Astrocyte (in vitro differentiated cells and primary cell): ENCODE measurements around the gene RAB37. TPM values are rescaled to one million over a fixed set of nuclear protein-coding genes. Genes with fewer than 3 reads are reported as not detected.

Experiments
- DNase-seq: peaks from one replicate; pipeline ENCODE4 v3.0.0-alpha.2; 2010; ENCODE audit warnings: low read depth
- FAIRE-seq: peaks from 2 replicates; lab custom pipeline; 2011; peaks lifted over from hg19 to GRCh38; lab: Jason Lieb, UNC
- H2AFZ ChIP-seq: 2 replicates; pipeline ENCODE4 v1.6.0; 2012; ENCODE audit warnings: low read depth, low read length, inconsistent platforms
- H3K27ac ChIP-seq: 2 replicates; pipeline ENCODE4 v1.5.1; 2011; ENCODE audit warnings: low read depth, low read length, inconsistent platforms
- H3K27me3 ChIP-seq: 2 replicates; pipeline ENCODE4 v1.6.0; 2011; ENCODE audit warnings: low read length, inconsistent platforms; ENCODE audit not compliant: insufficient read depth
- H3K36me3 ChIP-seq: 2 replicates; pipeline ENCODE4 v1.5.1; 2011; ENCODE audit warnings: low read length, inconsistent platforms; ENCODE audit not compliant: insufficient read depth
- H3K4me1 ChIP-seq: 2 replicates; pipeline ENCODE4 v1.5.1; 2011; ENCODE audit warnings: low read length, inconsistent platforms; ENCODE audit not compliant: insufficient read depth
- H3K4me2 ChIP-seq: 2 replicates; pipeline ENCODE4 v1.6.0; 2012; ENCODE audit warnings: low read length, inconsistent platforms
- H3K4me3 ChIP-seq: 2 replicates; pipeline ENCODE4 v1.5.1; 2011; ENCODE audit warnings: low read depth, mild to moderate bottlenecking, low read length, inconsistent platforms; ENCODE audit not compliant: insufficient read depth
- H3K79me2 ChIP-seq: 2 replicates; pipeline ENCODE4 v1.6.0; 2012; ENCODE audit warnings: mild to moderate bottlenecking, low read length, inconsistent platforms; ENCODE audit not compliant: insufficient read depth
- H3K9ac ChIP-seq: 2 replicates; pipeline ENCODE4 v1.6.0; 2012; ENCODE audit warnings: mild to moderate bottlenecking, low read length, inconsistent platforms
- H3K9me3 ChIP-seq: 2 replicates; pipeline ENCODE4 v1.5.1; 2012; ENCODE audit warnings: low read depth, mild to moderate bottlenecking, low read length, inconsistent platforms; ENCODE audit not compliant: insufficient read depth
- H4K20me1 ChIP-seq: 2 replicates; pipeline ENCODE4 v1.6.0; 2012; ENCODE audit warnings: low read length, inconsistent platforms; ENCODE audit not compliant: insufficient read depth
- H3K27ac Mint-ChIP-seq: one replicate; pipeline ENCODE4 v1.8.0; 2021; ENCODE audit warnings: mild to moderate bottlenecking, mixed read lengths; ENCODE audit not compliant: unreplicated experiment
- H3K27me3 Mint-ChIP-seq: one replicate; pipeline ENCODE4 v1.8.0; 2021; ENCODE audit warnings: low read depth, mixed read lengths; ENCODE audit not compliant: unreplicated experiment
- H3K36me3 Mint-ChIP-seq: one replicate; pipeline ENCODE4 v1.8.0; 2021; ENCODE audit warnings: low read depth, mixed read lengths; ENCODE audit not compliant: unreplicated experiment
- H3K4me1 Mint-ChIP-seq: one replicate; pipeline ENCODE4 v1.8.0; 2021; ENCODE audit warnings: low read depth, mixed read lengths; ENCODE audit not compliant: unreplicated experiment
- H3K4me3 Mint-ChIP-seq: one replicate; pipeline ENCODE4 v1.8.0; 2021; ENCODE audit warnings: mild to moderate bottlenecking, moderate library complexity, mixed read lengths; ENCODE audit not compliant: unreplicated experiment
- H3K9me3 Mint-ChIP-seq: one replicate; pipeline ENCODE4 v1.8.0; 2021; ENCODE audit warnings: mild to moderate bottlenecking, mixed read lengths; ENCODE audit not compliant: unreplicated experiment
- EZH2 ChIP-seq: IDR thresholded peaks from 2 replicates; pipeline ENCODE4 v1.6.1; 2012; ENCODE audit warnings: mild to moderate bottlenecking, low read length, inconsistent platforms; ENCODE audit not compliant: insufficient read depth
- total RNA-seq: library from RNA; stranded (reverse); gene quantifications from 2 replicates; pipeline ENCODE4 v1.2.1, GENCODE V29; 2021
- TF ChIP-seq, protein P1 (sequence below): IDR thresholded peaks from 2 replicates; pipeline ENCODE4 v1.5.1; 2011; ENCODE audit warnings: low read depth, mild to moderate bottlenecking, inconsistent platforms, low read length, moderate library complexity; ENCODE audit not compliant: insufficient read depth

Gene RAB37
- total RNA-seq, 1 donor from 2014 or later = 0.77 TPM

DNA sequence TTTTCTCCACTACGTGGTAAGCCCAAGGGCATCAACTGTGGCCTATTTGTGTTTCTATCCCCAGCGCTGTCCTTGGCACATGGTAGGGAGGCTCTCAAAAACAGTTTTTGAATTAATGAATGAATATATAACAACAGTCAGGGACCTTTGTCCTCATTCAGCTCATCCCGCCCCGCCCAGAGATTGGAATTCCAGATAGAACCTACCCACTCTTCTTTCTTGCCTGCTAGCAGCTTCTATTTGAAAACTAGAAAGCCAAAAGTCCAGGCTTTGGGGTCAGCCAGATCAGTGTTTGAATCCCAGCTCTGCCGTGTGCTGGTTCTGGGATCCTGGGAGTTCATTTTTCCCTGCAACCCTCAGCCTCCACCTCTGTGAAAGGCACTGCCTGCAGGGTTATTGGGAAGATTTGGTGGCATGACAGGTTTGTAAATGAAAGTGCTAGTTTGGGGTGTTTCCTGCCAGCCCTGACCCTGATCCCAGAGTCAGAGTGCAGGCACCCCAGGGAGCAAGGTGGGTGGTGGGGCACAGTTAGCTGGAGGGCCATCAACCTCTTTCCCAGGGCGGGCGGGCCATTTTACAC, 15.9 kb downstream of the RAB37 start:
- H3K79me2 ChIP-seq = peaks cover 35% of the 10 kb centered on the region
- no peak overlapping the region for H3K4me2 ChIP-seq
- H2AFZ ChIP-seq = no peak overlapping the region
- peaks cover 12% of the 10 kb centered on the region for H3K4me1 ChIP-seq
- Mint-ChIP-seq H3K36me3 (peaks cover 5% of the 10 kb centered on the region), H3K27me3 (no peaks in the 10 kb centered on the region), H3K9me3 (no peaks in the 10 kb centered on the region), H3K4me1 (peaks cover 13% of the 10 kb centered on the region), H3K4me3 (no peak overlapping the region), H3K27ac (no peak overlapping the region)
- no peak overlapping the region for H3K4me3 ChIP-seq
- H3K27ac ChIP-seq = no peak overlapping the region
- no peaks in the 10 kb centered on the region for H3K9me3 ChIP-seq
- peaks cover 47% of the 10 kb centered on the region for H4K20me1 ChIP-seq
- TF ChIP-seq EZH2 = no peak
- TF ChIP-seq, protein P1, sequence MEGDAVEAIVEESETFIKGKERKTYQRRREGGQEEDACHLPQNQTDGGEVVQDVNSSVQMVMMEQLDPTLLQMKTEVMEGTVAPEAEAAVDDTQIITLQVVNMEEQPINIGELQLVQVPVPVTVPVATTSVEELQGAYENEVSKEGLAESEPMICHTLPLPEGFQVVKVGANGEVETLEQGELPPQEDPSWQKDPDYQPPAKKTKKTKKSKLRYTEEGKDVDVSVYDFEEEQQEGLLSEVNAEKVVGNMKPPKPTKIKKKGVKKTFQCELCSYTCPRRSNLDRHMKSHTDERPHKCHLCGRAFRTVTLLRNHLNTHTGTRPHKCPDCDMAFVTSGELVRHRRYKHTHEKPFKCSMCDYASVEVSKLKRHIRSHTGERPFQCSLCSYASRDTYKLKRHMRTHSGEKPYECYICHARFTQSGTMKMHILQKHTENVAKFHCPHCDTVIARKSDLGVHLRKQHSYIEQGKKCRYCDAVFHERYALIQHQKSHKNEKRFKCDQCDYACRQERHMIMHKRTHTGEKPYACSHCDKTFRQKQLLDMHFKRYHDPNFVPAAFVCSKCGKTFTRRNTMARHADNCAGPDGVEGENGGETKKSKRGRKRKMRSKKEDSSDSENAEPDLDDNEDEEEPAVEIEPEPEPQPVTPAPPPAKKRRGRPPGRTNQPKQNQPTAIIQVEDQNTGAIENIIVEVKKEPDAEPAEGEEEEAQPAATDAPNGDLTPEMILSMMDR = no peak
- DNase-seq = no peak
- no peaks in the 10 kb centered on the region for H3K27me3 ChIP-seq
- H3K9ac ChIP-seq = no peak overlapping the region
- no peak for FAIRE-seq
- H3K36me3 ChIP-seq = no peaks in the 10 kb centered on the region

DNA sequence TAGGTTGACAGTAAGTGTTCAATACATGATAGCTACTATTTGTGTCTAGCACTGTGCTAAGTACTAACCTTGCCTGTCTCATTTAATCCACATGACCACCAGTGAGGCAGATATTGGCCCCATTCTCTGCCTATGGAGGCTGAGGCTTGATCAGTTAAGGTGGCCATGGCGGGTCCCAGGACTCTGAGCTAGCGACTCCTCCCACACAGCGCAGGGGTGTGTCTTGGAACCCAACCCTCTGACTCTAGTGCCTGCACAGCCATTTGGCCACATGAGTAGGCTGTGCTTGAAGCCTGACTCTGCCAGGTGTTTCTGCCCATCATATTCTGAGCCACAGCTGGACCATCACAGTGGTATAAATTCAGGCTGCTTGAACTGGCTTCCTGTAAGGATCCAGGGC, 17.8 kb downstream of the RAB37 start:
- H2AFZ ChIP-seq = no peak overlapping the region
- DNase-seq (no peak), FAIRE-seq (no peak)
- peaks cover 33% of the 10 kb centered on the region for H3K79me2 ChIP-seq
- TF ChIP-seq, protein P1 = no peak
- no peak for TF ChIP-seq EZH2
- H3K27me3 ChIP-seq = no peaks in the 10 kb centered on the region
- H3K4me3 Mint-ChIP-seq = no peak overlapping the region
- peaks cover 24% of the 10 kb centered on the region for H3K4me1 Mint-ChIP-seq
- H3K4me3 ChIP-seq = no peak overlapping the region
- no peaks in the 10 kb centered on the region for H3K27me3 Mint-ChIP-seq
- H3K9me3 ChIP-seq = no peaks in the 10 kb centered on the region
- no peak overlapping the region for H3K9ac ChIP-seq
- no peak overlapping the region for H3K4me2 ChIP-seq
- peaks cover 5% of the 10 kb centered on the region for H3K36me3 Mint-ChIP-seq
- no peaks in the 10 kb centered on the region for H3K9me3 Mint-ChIP-seq
- no peak overlapping the region for H3K27ac Mint-ChIP-seq
- H3K36me3 ChIP-seq = no peaks in the 10 kb centered on the region
- H3K27ac ChIP-seq = no peak overlapping the region
- H4K20me1 ChIP-seq = peaks cover 53% of the 10 kb centered on the region
- peaks cover 20% of the 10 kb centered on the region for H3K4me1 ChIP-seq

DNA sequence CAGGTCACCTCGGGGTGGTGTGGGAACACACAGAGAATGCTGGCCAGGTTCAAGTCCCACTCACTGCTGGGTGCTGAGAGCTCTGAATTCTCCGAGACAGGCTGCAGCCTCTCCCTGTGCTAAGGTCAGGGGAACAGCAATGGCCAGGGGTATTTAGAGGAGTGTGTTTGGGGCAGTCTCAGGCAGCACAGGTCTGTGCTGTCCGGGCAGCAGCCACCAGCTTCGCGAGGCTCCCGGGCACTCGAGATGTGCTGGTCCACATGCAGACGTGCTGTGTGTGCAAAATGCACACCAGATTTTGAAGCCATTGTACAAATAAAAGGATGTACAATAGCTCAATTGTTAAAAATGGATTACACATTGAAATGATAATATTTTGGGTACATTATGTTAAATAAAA, 18.5 kb downstream of the RAB37 start:
- no peak for DNase-seq
- Histone ChIP-seq H3K27ac (no peak overlapping the region), H3K4me2 (no peak overlapping the region), H3K27me3 (no peaks in the 10 kb centered on the region), H3K4me1 (peaks cover 16% of the 10 kb centered on the region), H2AFZ (no peak overlapping the region), H3K36me3 (no peaks in the 10 kb centered on the region), H3K4me3 (no peak overlapping the region), H3K9me3 (no peaks in the 10 kb centered on the region), H3K9ac (no peak overlapping the region), H4K20me1 (peaks cover 47% of the 10 kb centered on the region), H3K79me2 (peaks cover 26% of the 10 kb centered on the region)
- peaks cover 27% of the 10 kb centered on the region for H3K4me1 Mint-ChIP-seq
- H3K27ac Mint-ChIP-seq = no peak overlapping the region
- peaks cover 5% of the 10 kb centered on the region for H3K36me3 Mint-ChIP-seq
- TF ChIP-seq EZH2 = no peak
- TF ChIP-seq, protein P1 = no peak
- no peaks in the 10 kb centered on the region for H3K9me3 Mint-ChIP-seq
- H3K4me3 Mint-ChIP-seq = no peak overlapping the region
- H3K27me3 Mint-ChIP-seq = no peaks in the 10 kb centered on the region
- FAIRE-seq = no peak
